ENCODE data around the gene TRAPPC10. TPM values are rescaled to one million over a fixed set of nuclear protein-coding genes. Genes with fewer than 3 reads are reported as not detected.

Gene TRAPPC10
- total RNA-seq, 4 donors from 2014 or later: 17.8 to 58.1 (median 32.4) TPM

DNA sequence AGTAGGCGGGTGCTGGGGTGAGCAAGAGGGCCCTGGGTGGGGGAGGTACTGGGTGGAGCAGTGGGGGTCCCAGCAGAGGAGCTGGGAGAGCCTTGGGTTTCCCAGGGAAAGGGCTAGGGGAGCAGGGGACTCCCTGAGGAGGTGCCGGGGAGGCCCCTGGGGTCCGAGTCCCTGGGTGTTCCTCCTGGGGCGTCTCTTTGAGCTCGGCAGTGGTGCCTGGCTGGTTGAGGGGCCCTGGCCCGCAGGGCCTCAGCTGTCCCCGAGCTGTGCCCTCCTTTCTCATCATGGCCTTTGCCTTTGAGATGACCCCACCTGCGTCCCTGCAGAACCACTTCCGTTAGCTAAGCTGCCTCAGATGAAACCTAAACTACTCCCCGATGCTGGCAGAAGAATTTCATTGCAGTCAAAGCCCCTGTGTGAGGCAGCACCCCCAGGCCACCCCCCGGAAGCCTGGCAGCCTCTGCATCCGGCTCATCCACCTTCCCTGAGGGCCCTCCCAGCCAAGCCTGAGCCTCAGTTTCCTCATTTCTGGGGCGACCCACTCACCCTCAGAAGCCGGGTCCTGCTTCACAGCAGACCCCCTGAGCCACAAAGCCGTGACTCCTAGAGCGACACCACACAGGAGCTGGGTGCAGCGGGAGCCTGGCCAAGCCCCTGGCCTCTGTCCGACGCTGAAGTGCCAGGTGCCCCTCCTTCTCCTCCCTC, 43.5 kb upstream of the TRAPPC10 start:
- Histone ChIP-seq H3K36me3 (peaks cover 0 to 88% of the 10 kb centered on the region in 2 donors), H3K27ac (no peak overlapping the region), H3K27me3 (no peaks in the 10 kb centered on the region), H3K4me3 (no peak overlapping the region), H3K9me3 (no peaks in the 10 kb centered on the region), H3K4me1 (peaks cover 0 to 4% (median 0%) of the 10 kb centered on the region in 3 donors)
- TF ChIP-seq, protein P1, sequence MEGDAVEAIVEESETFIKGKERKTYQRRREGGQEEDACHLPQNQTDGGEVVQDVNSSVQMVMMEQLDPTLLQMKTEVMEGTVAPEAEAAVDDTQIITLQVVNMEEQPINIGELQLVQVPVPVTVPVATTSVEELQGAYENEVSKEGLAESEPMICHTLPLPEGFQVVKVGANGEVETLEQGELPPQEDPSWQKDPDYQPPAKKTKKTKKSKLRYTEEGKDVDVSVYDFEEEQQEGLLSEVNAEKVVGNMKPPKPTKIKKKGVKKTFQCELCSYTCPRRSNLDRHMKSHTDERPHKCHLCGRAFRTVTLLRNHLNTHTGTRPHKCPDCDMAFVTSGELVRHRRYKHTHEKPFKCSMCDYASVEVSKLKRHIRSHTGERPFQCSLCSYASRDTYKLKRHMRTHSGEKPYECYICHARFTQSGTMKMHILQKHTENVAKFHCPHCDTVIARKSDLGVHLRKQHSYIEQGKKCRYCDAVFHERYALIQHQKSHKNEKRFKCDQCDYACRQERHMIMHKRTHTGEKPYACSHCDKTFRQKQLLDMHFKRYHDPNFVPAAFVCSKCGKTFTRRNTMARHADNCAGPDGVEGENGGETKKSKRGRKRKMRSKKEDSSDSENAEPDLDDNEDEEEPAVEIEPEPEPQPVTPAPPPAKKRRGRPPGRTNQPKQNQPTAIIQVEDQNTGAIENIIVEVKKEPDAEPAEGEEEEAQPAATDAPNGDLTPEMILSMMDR (IDR thresholded peaks at IDR 0.05): no peak
- TF ChIP-seq POLR2AphosphoS5 (IDR thresholded peaks at IDR 0.05): no peak
- TF ChIP-seq POLR2A (IDR thresholded peaks at IDR 0.05): no peak
- TF ChIP-seq EP300 (IDR thresholded peaks at IDR 0.05): no peak
- WGBS, 2 donors (ENCODE audit: low coverage in 1 of 2): 91 to 100% methylated on average over 2 to 8 of the region's 19 CpGs
- no peak for ATAC-seq

DNA sequence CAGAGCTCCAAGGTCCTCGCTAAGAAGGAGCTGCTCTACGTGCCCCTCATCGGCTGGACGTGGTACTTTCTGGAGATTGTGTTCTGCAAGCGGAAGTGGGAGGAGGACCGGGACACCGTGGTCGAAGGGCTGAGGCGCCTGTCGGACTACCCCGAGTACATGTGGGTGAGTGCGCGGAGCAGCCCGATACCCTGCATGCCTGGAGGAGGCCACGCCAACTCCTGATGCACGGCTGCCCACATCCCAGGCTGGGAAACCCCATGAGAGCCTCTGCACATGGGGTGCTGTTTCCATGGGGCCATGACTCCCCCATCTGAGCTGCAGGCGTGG, 43.0 kb upstream of the TRAPPC10 start:
- H3K36me3 ChIP-seq: peaks cover 0 to 90% of the 10 kb centered on the region in 2 donors

DNA sequence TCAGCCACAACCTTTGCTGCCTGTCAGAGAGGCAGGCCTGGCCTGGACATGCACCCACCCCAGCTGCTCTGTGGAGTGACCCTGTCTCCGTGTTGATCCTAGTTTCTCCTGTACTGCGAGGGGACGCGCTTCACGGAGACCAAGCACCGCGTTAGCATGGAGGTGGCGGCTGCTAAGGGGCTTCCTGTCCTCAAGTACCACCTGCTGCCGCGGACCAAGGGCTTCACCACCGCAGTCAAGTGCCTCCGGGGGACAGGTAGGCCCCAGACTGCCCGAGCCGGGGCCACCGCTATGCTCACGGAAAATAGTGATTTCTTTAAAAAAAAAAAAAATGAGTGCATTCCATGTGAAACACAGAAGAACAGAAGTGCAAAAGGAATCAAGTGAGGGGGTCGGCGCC, 41.6 kb upstream of the TRAPPC10 start:
- TF ChIP-seq POLR2A (IDR thresholded peaks at IDR 0.05) (no peak), EP300 (IDR thresholded peaks at IDR 0.05) (no peak), POLR2AphosphoS5 (IDR thresholded peaks at IDR 0.05) (no peak)
- TF ChIP-seq, protein P1 (IDR thresholded peaks at IDR 0.05): no peak
- Histone ChIP-seq H3K27me3 (no peaks in the 10 kb centered on the region), H3K27ac (no peak overlapping the region), H3K4me3 (no peak overlapping the region), H3K9me3 (no peaks in the 10 kb centered on the region), H3K4me1 (peaks cover 0 to 10% (median 0%) of the 10 kb centered on the region in 3 donors), H3K36me3 (peaks cover 0 to 82% of the 10 kb centered on the region in 2 donors)
- WGBS, 2 donors (ENCODE audit: low coverage in 1 of 2): 90% methylated on average over 6 of the region's 18 CpGs; no CpG with 5 or more reads in 1 of the 2 donors
- ATAC-seq: no peak

More for the DNA sequence above, 43.0 kb upstream of the TRAPPC10 start:
- no peaks in the 10 kb centered on the region for H3K9me3 ChIP-seq
- H3K27me3 ChIP-seq: no peaks in the 10 kb centered on the region
- WGBS, 2 donors (ENCODE audit: low coverage in 1 of 2): 60% methylated on average over 1 of the region's 17 CpGs; no CpG with 5 or more reads in 1 of the 2 donors
- TF ChIP-seq POLR2A (IDR thresholded peaks at IDR 0.05) (no peak), POLR2AphosphoS5 (IDR thresholded peaks at IDR 0.05) (no peak), EP300 (IDR thresholded peaks at IDR 0.05) (no peak)
- TF ChIP-seq, protein P1 (IDR thresholded peaks at IDR 0.05): no peak
- no peak for ATAC-seq
- peaks cover 0 to 4% (median 0%) of the 10 kb centered on the region in 3 donors for H3K4me1 ChIP-seq
- H3K4me3 ChIP-seq: no peak overlapping the region
- no peak overlapping the region for H3K27ac ChIP-seq

DNA sequence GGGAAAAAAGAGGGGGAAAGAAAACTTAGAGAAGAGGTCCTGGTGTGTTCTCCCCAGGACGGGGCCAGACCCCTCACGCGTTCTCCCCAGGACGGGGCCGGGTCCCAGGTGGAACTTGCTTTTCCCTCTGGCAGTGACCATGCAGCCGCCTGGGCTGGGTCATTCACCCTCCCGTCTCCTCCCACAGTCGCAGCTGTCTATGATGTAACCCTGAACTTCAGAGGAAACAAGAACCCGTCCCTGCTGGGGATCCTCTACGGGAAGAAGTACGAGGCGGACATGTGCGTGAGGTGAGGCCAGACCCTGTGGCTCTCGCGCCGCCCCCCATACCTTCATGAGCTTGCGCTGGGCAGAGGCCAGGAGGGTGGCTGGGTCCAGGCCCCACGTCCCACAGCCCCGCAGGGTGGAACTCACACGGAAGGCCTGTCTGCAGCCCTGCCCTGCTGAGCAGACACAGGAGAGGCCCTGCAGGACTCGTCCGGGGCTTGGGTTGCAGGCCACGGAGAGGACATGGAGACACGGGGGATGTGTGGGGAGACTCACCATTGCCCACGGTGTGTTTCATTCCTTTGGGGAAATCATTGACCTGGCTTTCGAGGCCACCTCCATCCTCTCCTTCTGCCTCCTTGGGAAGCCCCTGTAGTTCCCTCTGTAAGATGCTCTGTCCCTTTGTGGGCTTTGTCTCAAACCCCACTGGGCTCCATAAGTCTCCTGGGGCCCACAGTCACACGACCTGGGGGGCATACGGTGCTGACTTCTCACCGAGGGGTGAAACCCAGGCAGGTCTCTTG, 40.7 kb upstream of the TRAPPC10 start:
- Histone ChIP-seq H3K27me3 (no peaks in the 10 kb centered on the region), H3K4me1 (peaks cover 0 to 13% (median 0%) of the 10 kb centered on the region in 3 donors), H3K36me3 (peaks cover 0 to 74% of the 10 kb centered on the region in 2 donors), H3K4me3 (no peak overlapping the region), H3K27ac (no peak overlapping the region), H3K9me3 (no peaks in the 10 kb centered on the region)
- WGBS, 2 donors (ENCODE audit: low coverage in 1 of 2): 77 to 93% methylated on average over 2 to 14 of the region's 29 CpGs
- ATAC-seq: no peak
- TF ChIP-seq, protein P1 (IDR thresholded peaks at IDR 0.05): no peak
- no peak for TF ChIP-seq POLR2A (IDR thresholded peaks at IDR 0.05)
- no peak for TF ChIP-seq EP300 (IDR thresholded peaks at IDR 0.05)
- no peak for TF ChIP-seq POLR2AphosphoS5 (IDR thresholded peaks at IDR 0.05)
